GM21723 (cell line): ENCODE data around the gene GNG4.
"Not testable (repeated sequence)": the region's sequence is repeated elsewhere in the genome, so short reads cannot be mapped to it uniquely, and the experiment has no call there.

Experiments
- ATAC-seq: cut with Tn5 transposase; IDR thresholded peaks from one replicate; pipeline ENCODE4 v1.9.1; 2021; ENCODE audit warnings: mild to moderate bottlenecking, moderate library complexity; ENCODE audit not compliant: unreplicated experiment

Gene GNG4

GRCh38 chr1:235588156-235588555 lies 61.4 kb downstream of the GNG4 start:
- ATAC-seq, result no peak

GRCh38 chr1:235586992-235587391 lies 62.6 kb downstream of the GNG4 start:
- no peak for ATAC-seq

DNA sequence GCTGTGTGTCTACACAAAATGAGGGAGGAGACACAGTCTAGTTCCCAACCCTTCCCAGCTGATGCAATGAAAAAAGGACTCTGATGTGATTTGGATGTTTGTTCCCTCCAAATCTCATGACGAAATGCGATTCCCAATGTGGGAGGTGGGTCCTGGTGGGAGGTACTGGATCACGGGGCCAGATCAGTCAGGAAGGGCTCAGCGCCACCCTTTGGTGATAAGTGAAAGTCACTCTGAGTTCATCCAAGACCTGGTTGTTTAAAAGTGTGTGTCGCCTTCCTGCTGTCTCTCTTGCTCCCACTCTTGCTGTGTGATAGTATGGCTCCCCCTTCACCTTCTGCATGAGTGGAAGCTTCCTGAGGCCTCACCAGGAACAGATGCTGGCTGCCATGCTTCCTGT lies 63.2 kb downstream of the GNG4 start:
- no peak for ATAC-seq

DNA sequence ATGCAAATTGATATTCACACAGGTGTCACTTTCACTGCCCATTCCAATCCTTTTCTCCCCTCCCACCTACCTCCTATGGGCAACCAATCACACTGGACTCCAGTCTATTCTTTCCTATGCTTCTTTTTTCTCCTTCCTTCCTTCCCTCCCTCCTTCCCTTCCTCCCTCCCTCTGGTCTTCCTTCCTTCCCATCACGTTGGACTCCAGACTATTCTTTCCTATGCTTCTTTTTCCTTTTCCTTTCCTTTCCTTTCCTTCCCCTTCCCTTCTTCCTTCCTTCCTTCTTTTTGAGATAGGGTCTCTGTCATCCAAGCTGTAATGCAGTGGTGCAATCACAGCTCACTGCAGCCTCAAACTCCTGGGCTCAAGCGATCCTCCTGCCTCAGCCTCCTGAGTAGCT lies 64.6 kb downstream of the GNG4 start:
- ATAC-seq, result no peak

- no peak for ATAC-seq
Observed at GRCh38 chr1:235583511-235584001, 66.0 kb downstream of the GNG4 start.

GRCh38 chr1:235582130-235582529 lies 67.5 kb downstream of the GNG4 start:
- no peak for ATAC-seq

- ATAC-seq, result no peak
Observed at GRCh38 chr1:235579891-235580290, 69.7 kb downstream of the GNG4 start.

DNA sequence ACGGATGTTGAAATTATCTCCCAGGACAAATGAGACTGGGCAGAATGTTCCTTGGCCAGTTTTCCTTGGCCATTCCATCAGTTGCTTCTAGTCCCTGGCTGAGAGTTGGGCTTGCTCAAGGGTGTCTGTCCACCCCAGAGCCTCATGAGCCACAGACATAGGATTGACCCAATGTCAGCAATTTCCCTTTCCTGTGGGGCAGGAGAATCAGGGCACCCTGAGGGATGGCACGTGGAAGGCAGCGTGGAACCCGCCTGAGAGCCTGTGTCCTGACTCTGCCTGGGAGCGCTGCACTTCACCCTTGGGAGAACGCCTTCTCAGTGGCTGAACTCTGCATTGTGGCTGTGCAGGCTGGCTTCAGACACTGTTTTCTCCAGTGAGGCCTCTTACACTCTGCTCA lies 74.0 kb downstream of the GNG4 start:
- no peak for ATAC-seq

DNA sequence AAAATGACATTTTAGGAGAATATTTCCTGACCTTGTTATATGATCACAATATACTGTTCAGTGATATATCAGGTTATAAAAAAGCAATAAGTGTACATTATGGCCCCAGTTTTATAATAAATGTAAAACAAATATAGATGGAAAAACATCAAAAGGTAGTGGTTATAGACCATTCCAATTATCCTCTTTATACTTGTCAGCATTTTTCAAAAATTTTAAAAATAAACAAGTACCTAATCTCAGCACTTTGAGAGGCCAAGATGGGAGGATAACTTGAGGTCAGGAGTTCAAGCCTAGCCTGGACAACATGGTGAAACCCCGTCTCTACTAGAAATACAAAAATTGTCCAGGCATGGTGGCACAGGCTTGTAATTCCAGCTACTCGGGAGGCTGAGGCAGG lies 75.7 kb downstream of the GNG4 start:
- no peak for ATAC-seq

- not testable (repeated sequence) for ATAC-seq
Observed at GRCh38 chr1:235572971-235573370, 76.6 kb downstream of the GNG4 start.

GRCh38 chr1:235571482-235571881 lies 78.1 kb downstream of the GNG4 start:
- ATAC-seq, result no peak

DNA sequence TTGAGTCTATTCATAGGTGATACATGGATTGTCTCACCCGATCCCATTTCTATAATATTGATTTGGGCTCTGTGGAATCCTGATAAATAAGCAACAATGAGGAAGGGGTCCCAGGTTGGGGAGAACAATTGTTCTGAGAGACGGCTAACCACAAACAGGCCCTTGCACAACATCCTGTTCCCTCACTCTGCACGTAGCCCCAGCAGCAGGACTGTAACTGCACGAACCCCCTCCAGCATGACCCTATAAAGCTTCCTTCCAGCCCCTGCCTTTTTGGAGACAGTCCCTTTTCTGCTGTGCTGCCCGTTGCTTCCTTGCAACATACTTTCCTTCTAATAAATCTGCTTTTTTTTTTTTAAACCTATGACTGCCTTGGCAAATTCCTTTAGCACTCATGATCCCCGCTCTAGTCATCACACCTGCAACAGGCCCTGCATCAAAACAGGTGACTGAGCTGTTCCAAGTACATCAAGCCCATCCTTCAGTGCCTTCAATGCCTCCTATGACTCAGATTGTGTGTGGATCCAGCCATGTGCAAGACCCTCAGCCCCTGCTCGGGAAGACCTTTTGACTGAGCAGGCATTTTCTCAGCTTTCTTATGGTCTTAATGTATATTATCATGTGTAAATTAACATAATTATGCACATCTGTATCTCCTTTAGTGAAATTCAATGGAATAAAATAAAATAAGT lies 81.6 kb downstream of the GNG4 start:
- no peak for ATAC-seq

GRCh38 chr1:235566084-235566483 lies 83.5 kb downstream of the GNG4 start:
- no peak for ATAC-seq

DNA sequence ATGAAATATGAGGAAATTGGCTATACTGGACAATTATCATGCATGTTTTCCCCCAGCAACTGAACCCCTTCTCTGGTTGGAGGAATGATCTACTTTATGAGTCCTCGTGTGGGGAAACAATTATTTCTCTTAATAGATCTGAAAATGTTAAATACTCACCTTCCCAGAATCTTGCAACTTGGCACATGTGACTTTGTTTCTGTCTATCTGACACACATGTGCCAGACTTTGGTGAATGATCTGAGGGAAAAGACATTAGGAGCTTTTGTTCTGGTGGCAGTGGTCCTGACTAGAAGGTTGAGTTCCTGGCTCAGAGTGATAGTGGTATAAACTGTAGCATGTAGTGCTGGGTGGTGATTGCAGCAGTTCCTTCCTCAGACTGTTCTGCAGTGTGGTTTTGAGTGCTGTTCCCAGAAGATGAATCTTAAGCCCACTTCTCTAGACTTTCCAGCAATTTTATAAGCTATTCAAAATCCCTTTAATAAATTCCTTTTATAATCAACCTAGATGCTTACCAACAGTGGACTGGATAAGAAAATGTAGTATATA lies 86.0 kb downstream of the GNG4 start:
- ATAC-seq, result no peak

DNA sequence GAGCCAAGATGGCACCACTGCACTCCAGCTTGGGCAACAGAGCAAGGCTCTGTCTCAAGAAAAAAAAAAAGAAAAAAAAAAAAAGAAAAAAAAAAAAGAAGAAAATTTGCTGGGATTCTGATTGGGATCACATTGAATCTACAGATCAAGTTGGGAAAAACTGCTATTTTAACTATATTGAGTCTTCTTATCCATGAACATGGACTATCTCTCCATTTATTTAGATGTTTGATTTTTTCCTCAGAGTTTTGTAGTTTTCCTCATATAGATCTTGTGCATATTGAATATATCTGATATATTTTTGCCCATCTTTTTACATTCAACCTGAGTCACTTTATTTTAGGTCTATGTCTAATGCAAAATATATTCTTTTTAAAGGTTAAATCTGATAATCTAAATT lies 87.0 kb downstream of the GNG4 start:
- ATAC-seq, result no peak

- ATAC-seq, result no peak
Observed at GRCh38 chr1:235558621-235559169, 90.9 kb downstream of the GNG4 start.

GRCh38 chr1:235557495-235557894 lies 92.1 kb downstream of the GNG4 start:
- no peak for ATAC-seq

DNA sequence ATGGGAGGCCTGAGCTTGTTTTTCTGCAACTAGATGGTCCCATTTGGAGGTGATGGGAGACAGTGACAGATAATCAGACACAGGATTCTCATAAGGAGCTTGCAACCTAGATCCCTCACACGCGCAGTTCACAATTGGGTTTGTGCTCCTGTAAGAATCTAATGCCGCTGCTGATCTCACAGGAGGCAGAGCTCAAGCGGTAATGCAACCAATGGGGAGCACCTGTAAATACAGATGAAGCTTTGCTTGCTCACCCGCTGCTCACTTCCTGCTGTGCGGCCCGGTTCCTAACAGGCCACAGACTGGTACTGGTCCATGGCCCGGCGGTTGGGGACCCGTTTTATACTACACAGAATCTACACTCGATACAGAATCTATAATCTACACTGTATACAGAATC lies 92.8 kb downstream of the GNG4 start:
- ATAC-seq, result no peak

- no peak for ATAC-seq
Observed at GRCh38 chr1:235553112-235553551, 96.5 kb downstream of the GNG4 start.

DNA sequence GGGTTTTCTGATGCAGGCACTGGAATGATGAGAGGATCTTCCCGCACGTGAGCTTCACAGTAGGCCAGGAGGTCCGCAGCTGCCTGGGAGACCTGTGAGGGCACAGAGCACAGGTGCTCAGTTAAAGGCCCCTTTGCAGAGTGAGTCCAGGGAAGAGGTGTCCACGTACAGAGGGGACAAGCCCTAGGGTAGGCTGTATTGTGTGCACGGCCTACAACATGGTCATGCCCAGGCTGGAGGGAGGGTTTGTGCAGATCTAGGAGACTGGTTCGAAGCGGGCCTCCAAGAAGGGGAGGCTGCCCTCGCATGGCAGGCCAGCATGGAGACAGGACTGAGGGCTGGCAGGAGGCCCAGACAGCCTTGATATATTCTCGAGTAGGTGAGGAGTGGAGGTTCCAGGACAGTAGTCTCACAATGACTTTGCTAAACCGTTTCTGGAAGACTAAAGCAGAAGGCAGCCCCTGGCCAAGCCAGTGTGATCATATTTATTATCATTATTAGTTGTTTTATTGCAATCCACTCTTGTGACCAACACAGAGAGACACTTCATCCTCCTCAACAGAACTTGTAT lies 97.4 kb downstream of the GNG4 start:
- no peak for ATAC-seq

DNA sequence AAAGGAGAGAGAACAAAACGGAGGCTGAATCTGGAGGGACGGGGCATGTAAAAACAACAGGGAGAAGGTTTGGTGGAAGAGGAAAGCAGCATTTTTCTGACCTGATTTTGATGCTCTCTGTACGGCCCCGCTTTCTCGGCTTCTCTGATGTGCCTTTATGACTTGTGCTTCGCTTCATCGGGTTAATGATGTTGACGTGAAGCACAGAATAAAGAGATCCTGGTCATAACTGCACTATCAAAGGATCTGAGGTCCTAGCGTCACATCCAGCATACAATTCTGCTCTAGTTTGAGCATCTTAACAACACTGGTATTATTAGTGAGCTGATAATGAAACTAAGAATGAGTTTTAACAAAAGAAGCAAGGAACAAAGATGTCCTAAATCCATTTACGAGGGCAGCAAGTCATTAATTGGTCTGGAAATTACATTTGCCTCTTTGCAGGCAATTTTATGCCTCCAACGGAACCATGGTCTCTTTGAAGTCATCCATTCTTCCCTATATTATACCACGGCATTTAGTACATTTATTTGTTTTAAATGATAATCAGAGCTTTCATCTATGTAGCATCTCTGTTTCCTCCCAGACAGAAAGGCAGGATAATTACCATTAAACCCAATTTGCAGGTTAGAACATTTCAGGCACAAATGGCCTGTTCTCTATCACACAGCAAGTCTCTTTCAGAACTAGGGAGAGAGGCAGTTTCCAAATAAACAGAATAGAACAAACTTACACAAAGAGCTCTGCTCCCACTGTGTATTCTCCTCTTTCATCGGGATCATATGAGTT lies 100.0 kb downstream of the GNG4 start:
- ATAC-seq, result no peak
